ENCODE data around the gene RPS6KA3. TPM values are rescaled to one million over a fixed set of nuclear protein-coding genes. Genes with fewer than 3 reads are reported as not detected.
A peak's percentile ranks its signal among the peaks of the same experiment; 100 is the strongest.

RPS6KA3 gene
- total and polyA plus RNA-seq, 8 donors, result 5.2 to 88.1 (median 39.8) TPM

- no peak overlapping the region for H3K4me3 ChIP-seq
- H3K36me3 ChIP-seq, result no peaks in the 10 kb centered on the region
- peaks cover 2 to 24% (median 17%) of the 10 kb centered on the region in 4 donors for H3K4me1 ChIP-seq
- 75 to 93% (median 88%) methylated on average over 3 of the region's 3 CpGs for WGBS, 5 donors
- TF ChIP-seq POLR2A (IDR thresholded peaks at IDR 0.05) (no peak), EP300 (IDR thresholded peaks at IDR 0.05) (no peak), POLR2AphosphoS5 (IDR thresholded peaks at IDR 0.05) (no peak), CTCF (IDR thresholded peaks at IDR 0.05) (no peak)
- DNase-seq, result peak in 1 of 2 donors; percentile 1
- H3K9me3 ChIP-seq, result peaks cover 0 to 4% (median 0%) of the 10 kb centered on the region in 4 donors
- H3K27ac ChIP-seq, result no peak overlapping the region
- H3K27me3 ChIP-seq, result no peaks in the 10 kb centered on the region
- intact Hi-C loops (cut with DNase I; ENCODE audit: low total_unique reads), result no loop called here
Observed at GRCh38 chrX:20144491-20144890, 122.2 kb downstream of the RPS6KA3 start.

- intact Hi-C loops (cut with DNase I; ENCODE audit: low total_unique reads), result no loop called here
- Histone ChIP-seq H3K36me3 (no peaks in the 10 kb centered on the region), H3K9me3 (no peaks in the 10 kb centered on the region), H3K27me3 (no peaks in the 10 kb centered on the region), H3K27ac (peak overlapping the region in 2 of 5 donors; percentile 91 to 97), H3K4me3 (no peak overlapping the region), H3K4me1 (peaks cover 5 to 31% (median 27%) of the 10 kb centered on the region in 4 donors)
- DNase-seq, result peak in 1 of 2 donors; percentile 23
- TF ChIP-seq POLR2A (IDR thresholded peaks at IDR 0.05), result no peak
- no peak for TF ChIP-seq POLR2AphosphoS5 (IDR thresholded peaks at IDR 0.05)
- no peak for TF ChIP-seq CTCF (IDR thresholded peaks at IDR 0.05)
- no peak for TF ChIP-seq EP300 (IDR thresholded peaks at IDR 0.05)
- WGBS, 5 donors, result 46 to 76% (median 62%) methylated on average over 2 of the region's 2 CpGs
Observed at GRCh38 chrX:20143561-20143960, 123.1 kb downstream of the RPS6KA3 start.

- TF ChIP-seq POLR2AphosphoS5 (IDR thresholded peaks at IDR 0.05) (no peak), EP300 (IDR thresholded peaks at IDR 0.05) (no peak), POLR2A (IDR thresholded peaks at IDR 0.05) (no peak), CTCF (IDR thresholded peaks at IDR 0.05) (no peak)
- Histone ChIP-seq H3K27me3 (no peaks in the 10 kb centered on the region), H3K4me3 (no peak overlapping the region), H3K9me3 (no peaks in the 10 kb centered on the region), H3K4me1 (peaks cover 5 to 31% (median 29%) of the 10 kb centered on the region in 4 donors), H3K36me3 (peaks cover 2 to 4% (median 3%) of the 10 kb centered on the region in 4 donors), H3K27ac (peak overlapping the region in 3 of 5 donors; percentile 77 to 97 (median 91))
- WGBS, 5 donors, result 56 to 65% (median 60%) methylated on average over 6 of the region's 6 CpGs
- intact Hi-C loops (cut with DNase I; ENCODE audit: low total_unique reads), result no loop called here
- DNase-seq, result peak in 1 of 2 donors; percentile 13
Observed at GRCh38 chrX:20143111-20143510, 123.6 kb downstream of the RPS6KA3 start.

GRCh38 chrX:20141281-20142220 lies 125.2 kb downstream of the RPS6KA3 start, which contains the start of gene EIF1AX:
EIF1AX (minus strand) TSS chrX:20141838; CDS start chrX:20141640, 198 bp downstream.
- Histone ChIP-seq H3K4me1 (peaks cover 5 to 39% (median 35%) of the 10 kb centered on the region in 4 donors), H3K4me3 (peak within 1 kb of the TSS; percentile 73 to 96 (median 80)), H3K27ac (peak within 1 kb of the TSS; percentile 88 to 97 (median 91)), H3K27me3 (no peaks in the 10 kb centered on the region), H3K9me3 (no peaks in the 10 kb centered on the region), H3K36me3 (peaks cover 4 to 19% (median 17%) of the 10 kb centered on the region in 4 donors)
- intact Hi-C loops (cut with DNase I; ENCODE audit: low total_unique reads), result no loop called here
- TF ChIP-seq POLR2A (IDR thresholded peaks at IDR 0.05) (peak in 2 of 4 donors; percentile 52 to 88), EP300 (IDR thresholded peaks at IDR 0.05) (no peak), POLR2AphosphoS5 (IDR thresholded peaks at IDR 0.05) (peak; percentile 90 to 94 (median 94)), CTCF (IDR thresholded peaks at IDR 0.05) (no peak)
- WGBS, 5 donors, result 0 to 5% (median 1%) methylated on average over 11 to 82 of the region's 82 CpGs
- DNase-seq, result peak; percentile 99 to 100
